GM12878 (cell line): ENCODE data around the gene APH1B. TPM values are rescaled to one million over a fixed set of nuclear protein-coding genes. Genes with fewer than 3 reads are reported as not detected.

Experiments used
- ATAC-seq: fragments of 200-7000 bp; cut with Tn5 transposase; 3 replicates; pipeline ENCODE4 v1.9.1; 2020; ENCODE audit warnings: mild to moderate bottlenecking, moderate library complexity
- BruUV-seq: library from RNA; stranded (reverse); fragments of 400-500 nt; replicated peaks from 2 replicates; lab custom pipeline; 2021; lab: Mats Ljungman, UMichigan
- CTCF ChIA-PET: fragments of 300-600 bp; sonication (Branson Sonifier 250); formaldehyde crosslinking; extraction: SDS; loops from one replicate; lab custom pipeline; 2021; ENCODE audit warnings: inconsistent platforms; lab: Yijun Ruan, JAX
- POLR2A ChIA-PET: fragments of 350-600 bp; formaldehyde crosslinking; extraction: SDS; loops from one replicate; lab custom pipeline; 2021; ENCODE audit warnings: inconsistent platforms; lab: Charles Lee
- RAD21 ChIA-PET: fragments of 300-600 bp; sonication (Branson Sonifier 250); formaldehyde crosslinking; loops from one replicate; lab custom pipeline; 2023; ENCODE audit warnings: antibody characterized with exemption; ENCODE audit not compliant: unreplicated experiment; lab: Charles Lee
- SMC1A ChIA-PET: fragments of 300-600 bp; sonication (Branson Sonifier 250); formaldehyde crosslinking; loops from one replicate; lab custom pipeline; 2023; ENCODE audit not compliant: unreplicated experiment, uncharacterized antibody; lab: Charles Lee
- DNase-seq: peaks from one replicate; pipeline ENCODE4 v3.0.0-alpha.2; 2011; ENCODE audit warnings: low read depth, low spot score
- FAIRE-seq: peaks from 3 replicates; lab custom pipeline; 2011; peaks lifted over from hg19 to GRCh38; lab: Jason Lieb, UNC
- H2AFZ ChIP-seq: 2 replicates; pipeline ENCODE4 v1.6.0; 2011; ENCODE audit warnings: low read depth, low read length, control low read depth; ENCODE audit not compliant: control insufficient read depth
- H3K27ac ChIP-seq: 2 replicates; pipeline ENCODE4 v1.5.1; 2011; ENCODE audit warnings: control low read depth; ENCODE audit not compliant: control insufficient read depth, insufficient read depth
- H3K27me3 ChIP-seq, 2 experiments: replicated peaks in 1 of 2; 2 replicates each; pipeline versions ENCODE4 v1.6.0 to v1.6.1; 2011; ENCODE audit warnings: low read length in 1 of 2; ENCODE audit not compliant: control insufficient read depth in 2 of 2, insufficient read depth in 2 of 2
- H3K36me3 ChIP-seq, 2 experiments: 2 replicates each; pipeline ENCODE4 v1.5.1; 2011; ENCODE audit warnings: low read length in 1 of 2; ENCODE audit not compliant: control insufficient read depth in 2 of 2, insufficient read depth in 2 of 2
- H3K4me1 ChIP-seq: 2 replicates; pipeline ENCODE4 v1.6.1; 2011; ENCODE audit warnings: mild to moderate bottlenecking, low read length, moderate library complexity, mixed read lengths; ENCODE audit not compliant: control insufficient read depth, insufficient read depth
- H3K4me2 ChIP-seq: 2 replicates; pipeline ENCODE4 v1.6.0; 2011; ENCODE audit warnings: control low read depth; ENCODE audit not compliant: control insufficient read depth, insufficient read depth
- H3K4me3 ChIP-seq: fragments of 200-600 bp; sonication (generic); 2 replicates; pipeline ENCODE4 v1.5.1; 2016
- H3K79me2 ChIP-seq: 2 replicates; pipeline ENCODE4 v1.6.0; 2011; ENCODE audit warnings: low read length; ENCODE audit not compliant: control insufficient read depth, insufficient read depth
- H3K9ac ChIP-seq: 2 replicates; pipeline ENCODE4 v1.8.0; 2011; ENCODE audit warnings: low read length, control low read depth, mixed read lengths; ENCODE audit not compliant: control insufficient read depth, insufficient read depth
- H3K9me3 ChIP-seq: replicated peaks from 3 replicates; pipeline ENCODE4 v1.5.1; 2011; ENCODE audit warnings: mild to moderate bottlenecking, low read length; ENCODE audit not compliant: control insufficient read depth, insufficient read depth
- H4K20me1 ChIP-seq: 2 replicates; pipeline ENCODE4 v1.6.0; 2011; ENCODE audit not compliant: control insufficient read depth, insufficient read depth
- BCL11A ChIP-seq: IDR thresholded peaks from 2 replicates; pipeline ENCODE4 v1.6.1; 2011; ENCODE audit warnings: low read depth, low read length
- BMI1 ChIP-seq: fragments of 450-650 bp; IDR thresholded peaks from 2 replicates; pipeline ENCODE4 v1.6.1; 2016; ENCODE audit warnings: mild to moderate bottlenecking, moderate library complexity, borderline replicate concordance
- EED ChIP-seq: sonication (generic); IDR thresholded peaks from 2 replicates; pipeline ENCODE4 v1.6.1; 2016; ENCODE audit warnings: antibody characterized with exemption, low read depth
- IRF4 ChIP-seq: IDR thresholded peaks from 2 replicates; pipeline ENCODE4 v1.6.1; 2011; ENCODE audit warnings: low read depth, low read length
- KAT2A ChIP-seq: conservative IDR thresholded peaks from 2 replicates; pipeline ENCODE4 v1.6.1; 2011; ENCODE audit warnings: low read depth, low read length; ENCODE audit not compliant: control insufficient read depth
- STAT3 ChIP-seq: IDR thresholded peaks from 2 replicates; pipeline ENCODE4 v1.6.1; 2011; ENCODE audit warnings: low read depth, low read length, improper control_type of control experiment
- TBL1XR1 ChIP-seq: IDR thresholded peaks from 2 replicates; pipeline ENCODE4 v1.6.1; 2012; ENCODE audit warnings: low read depth, low read length, improper control_type of control experiment
- ZBTB4 ChIP-seq: fragments of 450-650 bp; formaldehyde crosslinking; IDR thresholded peaks from 2 replicates; pipeline ENCODE4 v1.4.0; 2022; ENCODE audit warnings: mild to moderate bottlenecking, moderate library complexity
- ZNF687 ChIP-seq: fragments of 450-650 bp; IDR thresholded peaks from 2 replicates; pipeline ENCODE4 v1.6.1; 2017; ENCODE audit warnings: mild to moderate bottlenecking, moderate library complexity
- WGBS: methylation state at CpG from one replicate; pipeline ENCODE4 v1.1.6; 2016; ENCODE audit warnings: low lambda C conversion rate; ENCODE audit not compliant: insufficient replicate concordance, insufficient coverage; ENCODE audit errors: missing lambda C conversion rate; 5-methylcytosine and 5-hydroxymethylcytosine counted together
- in situ Hi-C: fragments of 300-500 bp; cut with MboI; formaldehyde crosslinking; loops from 9 replicates; pipeline ENCODE4 v1.14.3; 2018; ENCODE audit warnings: mixed read lengths
- intact Hi-C: fragments of 100-400 bp; cut with micrococcal nuclease; formaldehyde crosslinking; loops from one replicate; pipeline ENCODE4 v1.14.2; 2022; ENCODE audit not compliant: unreplicated experiment
- polyA plus RNA-seq, 11 experiments: library from polyadenylated mRNA; depleted of rRNA in 4 of 11; unstranded in 6 of 11; stranded (reverse) in 5 of 11; fragments of >200 nt; fragmentation: Nextera tagmentation in 4 of 11; fragmentation: Illumina TruSeq in 1 of 11; extraction: Ambion mirVana in 4 of 11; extraction: Trizol in 1 of 11; gene quantifications; 1 replicate in 1 of 11; 2 replicates in 10 of 11; pipeline versions ENCODE4 v1.2.1 to v1.2.3, GENCODE V29; 2011 to 2016; ENCODE audit warnings: inconsistent platforms in 2 of 11, missing spikeins in 2 of 11, low read depth in 1 of 11
- total RNA-seq, 4 experiments: library from RNA; depleted of rRNA in 3 of 4; stranded (reverse); fragments of >200 nt in 3 of 4; fragmentation: Illumina TruSeq in 1 of 4; extraction: Trizol in 1 of 4; gene quantifications; 2 replicates each; pipeline versions ENCODE4 v1.2.1 to v1.2.3, GENCODE V29; 2013 to 2021

The APH1B gene
- total and polyA plus RNA-seq, 10 of the 15 experiments (the other 5 are each of a cell fraction or from before 2014, with no cell fraction given), result 5.0 to 20.8 (median 11.1) TPM

- TF ChIP-seq BMI1 (no peak), TBL1XR1 (no peak)
Observed at GRCh38 chr15:63252292-63252691, 25.1 kb upstream of the APH1B start (continued).

GRCh38 chr15:63254991-63255390, 22.4 kb upstream of the APH1B start:
- Histone ChIP-seq H3K9ac (no peak overlapping the region), H4K20me1 (no peaks in the 10 kb centered on the region), H2AFZ (no peak overlapping the region), H3K4me2 (no peak overlapping the region), H3K79me2 (no peaks in the 10 kb centered on the region), H3K4me1 (no peaks in the 10 kb centered on the region), H3K9me3 (no peaks in the 10 kb centered on the region), H3K4me3 (no peak overlapping the region), H3K27me3 (no peaks in the 10 kb centered on the region), H3K27ac (no peak overlapping the region), H3K36me3 (peaks cover 2 to 16% of the 10 kb centered on the region in 2 experiments)
- 97% methylated on average over 2 of the region's 2 CpGs for WGBS
- DNase-seq (no peak), FAIRE-seq (no peak), ATAC-seq (no peak)
- in situ Hi-C loops (no loop called here), intact Hi-C loops (no loop called here)
- BruUV-seq, result no TSS peak
- POLR2A ChIA-PET, result no interaction called here
- SMC1A ChIA-PET, result interaction anchor here (1.6 kb wide), 1 partner anchor 63 kb away, joined by 4 read pairs; no protein-coding TSS in a partner anchor
- RAD21 ChIA-PET, result no interaction called here
- no peak for TF ChIP-seq KAT2A
- TF ChIP-seq EED, result no peak
- CTCF ChIA-PET, result no interaction called here

- no peak overlapping the region for H3K4me2 ChIP-seq
- POLR2A ChIA-PET, result no interaction called here
- H3K4me1 ChIP-seq, result no peaks in the 10 kb centered on the region
- ATAC-seq (no peak), FAIRE-seq (no peak), DNase-seq (no peak)
- in situ Hi-C loops, result no loop called here
- H3K79me2 ChIP-seq, result no peaks in the 10 kb centered on the region
- peaks cover 0 to 12% of the 10 kb centered on the region in 2 experiments for H3K36me3 ChIP-seq
- H3K4me3 ChIP-seq, result no peak overlapping the region
- no peak overlapping the region for H3K27ac ChIP-seq
- no peak overlapping the region for H3K9ac ChIP-seq
- no TSS peak for BruUV-seq
- intact Hi-C loops, result no loop called here
- H3K27me3 ChIP-seq, result no peaks in the 10 kb centered on the region
- no peaks in the 10 kb centered on the region for H4K20me1 ChIP-seq
- no peaks in the 10 kb centered on the region for H3K9me3 ChIP-seq
- 100% methylated on average over 1 of the region's 1 CpG for WGBS
- SMC1A ChIA-PET, result interaction anchor here (0.8 to 1.6 kb wide), 2 partner anchors 12 to 64 kb away, joined by 3 to 4 read pairs; no protein-coding TSS in a partner anchor
- no peak overlapping the region for H2AFZ ChIP-seq
- RAD21 ChIA-PET, result no interaction called here
- CTCF ChIA-PET, result no interaction called here
- TF ChIP-seq ZNF687, result no peak
- no peak for TF ChIP-seq ZBTB4 (CRISPR knock-in tag)
- no peak for TF ChIP-seq BCL11A
- TF ChIP-seq IRF4, result no peak
- TF ChIP-seq STAT3, result no peak
Observed at GRCh38 chr15:63255489-63255990, 21.9 kb upstream of the APH1B start.
